Measurements from ENCODE around the gene ZBTB17. TPM values are rescaled to one million over a fixed set of nuclear protein-coding genes. Genes with fewer than 3 reads are reported as not detected.
A peak's percentile ranks its signal among the peaks of the same experiment; 100 is the strongest.

The ZBTB17 gene
- total and polyA plus RNA-seq, 9 of the 15 experiments (the other 6 are each of a cell fraction or from before 2014, with no cell fraction given): 1.1 to 53.4 (median 29.6) TPM

GRCh38 chr1:15956150-15956549 lies 19.8 kb downstream of the ZBTB17 start:
- no peak overlapping the region for H3K9ac ChIP-seq (ENCODE audit: insufficient read depth in 1 of 2, low read depth in 2 of 2, low read length in 2 of 2)

More at GRCh38 chr1:15956150-15956549, 19.8 kb downstream of the ZBTB17 start:
- BruUV-seq (replicated peaks): no TSS peak
- no peaks in the 10 kb centered on the region for H3K9me1 ChIP-seq (ENCODE audit: control insufficient read depth, insufficient read depth, low read length)
- no peak overlapping the region for H3K4me3 ChIP-seq
- peaks cover 74% of the 10 kb centered on the region for H3K79me2 ChIP-seq (ENCODE audit: control insufficient read depth, insufficient read depth, low read length)
- H3K27ac ChIP-seq (ENCODE audit: extremely low read depth, low read depth, low read length): peak overlapping the region; percentile 51; the same call in 2 of the 3 replicates
- in situ Hi-C loops (cut with MboI) (no loop called here), intact Hi-C loops (cut with micrococcal nuclease) (no loop called here)
- no peaks in the 10 kb centered on the region for H3K9me3 ChIP-seq (replicated peaks; ENCODE audit: control insufficient read depth, insufficient read depth, low read depth, low read length)
- H2AFZ ChIP-seq (ENCODE audit: low read depth, low read length): no peak overlapping the region
- DNase-seq (ENCODE audit: extremely low read depth in 1 of 4, low spot score in 3 of 4) (no peak), FAIRE-seq (no peak), ATAC-seq (no peak)
- no peaks in the 10 kb centered on the region for H4K20me1 ChIP-seq (replicated peaks; ENCODE audit: control insufficient read depth, insufficient read depth, low read length)
- no peak overlapping the region for H3K4me2 ChIP-seq (ENCODE audit: insufficient read depth, low read length)
- H3K4me1 ChIP-seq (replicated peaks in 1 of 2; ENCODE audit: control insufficient read depth in 2 of 2, insufficient read depth in 2 of 2, low read length in 2 of 2): peaks cover 37 to 39% of the 10 kb centered on the region in 2 experiments
- ChIA-PET POLR2A (interaction anchor here (0.8 to 1.9 kb wide), 4 partner anchors 8 to 19 kb away, joined by 3 to 6 read pairs (median 4); partner anchors contain the start of gene ZBTB17), CTCF (ENCODE audit: low intra/inter-chr PET ratio) (no interaction called here)
- TF ChIP-seq CUX1 (CRISPR knock-in tag; IDR thresholded peaks at IDR 0.05): no peak
- no peak for TF ChIP-seq IRF2 (CRISPR knock-in tag; IDR thresholded peaks at IDR 0.05)
- no peak for TF ChIP-seq EP400 (IDR thresholded peaks at IDR 0.05)
- TF ChIP-seq FOXM1 (IDR thresholded peaks at IDR 0.05; ENCODE audit: low read depth): no peak
- TF ChIP-seq FOXM1 (CRISPR knock-in tag; IDR thresholded peaks at IDR 0.05; ENCODE audit: low read depth): no peak
- TF ChIP-seq MITF (IDR thresholded peaks at IDR 0.05): no peak
- H3K36me3 ChIP-seq (ENCODE audit: control insufficient read depth, insufficient read depth, low read length): peaks cover 17% of the 10 kb centered on the region; the same call in 2 of the 3 replicates
- H3K27me3 ChIP-seq (ENCODE audit: control insufficient read depth in 2 of 2, insufficient read depth in 2 of 2, low read length in 2 of 2): no peaks in the 10 kb centered on the region

Data from K562 (cell line).